GM18520 (cell line): ENCODE measurements around the gene PPME1.

Experiments used
- ATAC-seq: cut with Tn5 transposase; IDR thresholded peaks from one replicate; pipeline ENCODE4 v1.9.1; 2021; ENCODE audit not compliant: unreplicated experiment

Gene PPME1

DNA sequence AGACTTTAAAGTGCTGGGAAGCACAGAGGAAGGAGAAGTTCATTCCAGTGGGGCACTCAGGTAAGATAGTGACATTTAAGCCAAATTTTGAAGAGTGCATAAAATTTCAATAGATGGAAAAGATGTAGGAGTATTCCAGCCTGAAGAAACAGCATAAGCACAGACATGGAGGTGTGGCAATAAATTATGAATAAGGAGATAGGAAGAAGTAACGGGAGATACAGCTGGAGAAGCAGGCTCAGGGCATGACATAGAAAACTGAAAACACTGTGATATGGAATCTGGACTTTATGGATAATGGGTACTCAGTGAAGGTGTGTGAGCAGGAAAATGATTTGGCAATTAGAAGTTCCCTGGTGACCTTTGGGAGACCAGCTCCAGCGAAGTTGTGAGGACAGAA is 107.0 kb downstream of the PPME1 start:
- ATAC-seq: no peak

GRCh38 chr11:74278721-74279161 is 107.7 kb downstream of the PPME1 start:
- no peak for ATAC-seq

- ATAC-seq: no peak
Measured at GRCh38 chr11:74279256-74279655, 108.2 kb downstream of the PPME1 start.

DNA sequence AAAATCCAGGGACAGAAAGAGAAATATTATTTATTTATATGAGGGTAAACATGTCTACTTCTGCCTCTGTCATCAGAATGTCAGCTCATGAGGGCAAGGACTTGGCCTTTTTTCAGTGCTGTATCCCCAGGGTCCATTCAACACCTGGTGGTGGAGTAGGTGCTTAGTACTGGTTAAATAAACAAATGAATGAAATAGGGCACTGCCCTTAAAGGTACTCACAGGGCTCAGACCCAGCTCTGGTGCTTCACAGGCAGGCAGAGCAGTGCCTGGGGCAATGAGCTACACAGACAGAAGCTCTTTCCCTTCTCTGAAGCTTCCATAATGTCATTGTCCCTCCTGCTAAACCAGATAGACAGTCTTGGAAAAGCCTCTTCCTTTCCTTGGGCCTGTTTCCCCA is 109.4 kb downstream of the PPME1 start:
- ATAC-seq: no peak

DNA sequence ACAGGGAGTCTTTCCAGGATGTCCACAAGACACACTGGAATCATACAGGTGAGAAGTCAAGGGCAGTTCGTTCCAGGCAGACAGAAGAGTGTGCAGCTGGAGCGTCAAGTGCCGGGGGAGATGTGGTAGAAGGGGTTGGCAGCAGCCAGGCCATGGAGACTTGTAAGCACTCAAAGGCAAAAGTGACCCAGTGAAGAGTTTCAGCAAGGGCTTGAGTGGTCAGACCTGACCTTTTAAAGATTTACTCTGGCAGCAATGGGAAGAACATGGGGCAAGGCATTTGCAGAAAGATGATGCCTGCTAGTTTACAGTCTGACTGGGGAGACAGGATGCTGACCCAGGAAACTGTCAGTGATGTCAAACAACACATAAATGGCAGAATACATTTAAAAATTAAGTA is 111.3 kb downstream of the PPME1 start:
- no peak for ATAC-seq

DNA sequence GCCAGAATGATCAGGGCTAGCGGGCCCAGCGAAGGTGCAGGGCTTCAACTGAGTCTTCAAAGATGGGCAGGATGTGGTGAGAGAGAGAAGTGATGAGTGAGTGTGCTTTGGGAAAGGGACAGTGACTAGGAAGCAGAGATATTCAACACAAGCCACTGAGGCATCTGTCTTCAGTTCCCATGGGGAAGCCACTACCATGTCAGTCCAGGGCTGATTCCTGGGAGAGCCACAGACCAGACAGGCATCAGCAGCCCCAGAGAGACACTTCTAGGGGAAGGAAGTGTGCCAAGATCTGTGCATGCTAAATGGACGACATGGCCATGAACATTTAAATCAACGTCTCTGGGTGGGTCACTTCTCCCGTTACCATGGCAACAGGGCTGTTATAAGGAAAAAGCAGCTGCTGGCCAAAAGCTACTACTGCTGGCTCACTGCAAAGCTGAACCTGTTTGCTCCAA is 111.9 kb downstream of the PPME1 start:
- no peak for ATAC-seq

DNA sequence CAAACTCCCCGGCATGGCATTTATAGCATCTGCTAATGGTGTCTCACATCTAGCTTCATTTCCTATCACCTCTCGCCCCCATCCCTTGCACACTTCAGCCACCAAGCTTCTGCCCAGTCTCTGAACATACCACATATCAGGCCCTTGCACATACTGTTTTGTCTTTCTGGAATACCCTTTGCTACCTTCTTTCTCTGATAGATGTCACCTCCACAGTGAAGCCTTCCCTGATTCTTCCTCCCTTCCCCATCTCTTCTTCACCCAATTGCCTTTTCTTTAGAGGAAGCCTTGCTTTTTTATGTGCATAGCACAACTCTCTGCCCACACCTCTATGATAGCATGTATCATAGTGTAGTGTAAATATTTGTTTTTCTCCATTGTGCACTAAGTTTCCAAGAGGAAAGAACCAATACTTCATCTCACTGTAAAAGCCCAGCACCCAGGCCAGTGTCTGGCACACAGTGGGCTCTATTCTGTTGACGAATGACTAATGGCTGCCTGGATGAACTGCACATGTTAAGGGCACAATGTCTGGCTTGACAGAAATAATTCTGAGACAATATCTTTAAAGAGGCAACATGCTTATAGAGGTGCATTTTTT is 112.6 kb downstream of the PPME1 start:
- no peak for ATAC-seq

DNA sequence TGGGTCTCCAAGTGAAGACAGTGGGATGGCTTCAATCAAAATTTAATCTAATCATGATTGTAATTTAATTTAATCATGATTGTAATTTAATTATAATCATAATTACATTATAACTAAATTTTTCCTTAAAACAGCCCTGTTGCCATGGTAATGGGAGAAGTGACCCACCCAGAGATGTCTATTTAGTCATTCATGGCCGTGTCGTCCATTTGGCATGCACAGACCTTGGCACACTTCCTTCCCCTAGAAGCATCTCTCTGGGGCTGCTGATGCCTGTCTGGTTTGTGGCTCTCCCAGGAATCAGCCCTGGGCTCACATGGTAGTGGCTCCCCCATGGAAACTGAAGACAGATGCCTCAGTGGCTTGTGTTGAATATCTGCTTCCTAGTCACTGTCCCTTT is 113.4 kb downstream of the PPME1 start:
- no peak for ATAC-seq

- no peak for ATAC-seq
Measured at GRCh38 chr11:74288161-74288560, 117.1 kb downstream of the PPME1 start.

GRCh38 chr11:74288911-74289310 is 117.8 kb downstream of the PPME1 start:
- ATAC-seq: no peak

GRCh38 chr11:74297484-74297883 is 126.4 kb downstream of the PPME1 start:
- ATAC-seq: no peak

DNA sequence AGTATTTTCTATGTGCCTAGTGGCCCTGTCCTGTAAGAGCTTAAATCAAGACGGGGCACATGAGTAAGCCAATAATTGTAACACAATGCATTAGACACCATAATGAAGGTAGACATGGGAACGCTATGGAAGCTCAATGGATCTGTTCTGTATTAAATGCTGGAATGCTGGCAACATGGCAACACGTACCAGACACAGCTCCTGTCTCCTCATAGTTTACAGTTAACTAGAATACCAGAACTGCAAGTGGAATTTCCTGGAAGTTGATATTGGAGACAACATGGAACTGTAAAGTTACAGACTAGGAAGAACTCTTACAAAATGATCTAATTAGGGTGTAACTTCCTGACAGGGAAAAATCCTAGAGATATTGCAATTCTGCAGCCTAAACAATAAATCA is 127.9 kb downstream of the PPME1 start:
- ATAC-seq: no peak
